HepG2 (cell line): ENCODE data around the gene PHB1. TPM values are rescaled to one million over a fixed set of nuclear protein-coding genes. Genes with fewer than 3 reads are reported as not detected.
A peak's percentile ranks its signal among the peaks of the same experiment; 100 is the strongest.

ENCODE experiments used
- EEA1 ChIP-seq: sonication (generic); formaldehyde crosslinking; IDR thresholded peaks from 2 replicates; pipeline ENCODE4 v1.5.1; 2020; ENCODE audit warnings: mild to moderate bottlenecking, missing genetic modification reagents, borderline replicate concordance
- HMGA1 ChIP-seq: sonication (generic); formaldehyde crosslinking; conservative IDR thresholded peaks from 2 replicates; pipeline ENCODE4 v1.4.0; 2020; ENCODE audit warnings: missing genetic modification reagents
- PBX2 ChIP-seq: IDR thresholded peaks from 2 replicates; pipeline ENCODE4 v1.6.1; 2016; ENCODE audit warnings: control low read depth
- SMARCC2 ChIP-seq: fragments of 450-650 bp; IDR thresholded peaks from 2 replicates; pipeline ENCODE4 v1.6.1; 2017; ENCODE audit warnings: antibody characterized with exemption, mild to moderate bottlenecking
- TEAD3 ChIP-seq: optimal IDR thresholded peaks from 2 replicates; pipeline ENCODE3; 2016; ENCODE audit warnings: borderline replicate concordance
- WIZ ChIP-seq: sonication (generic); formaldehyde crosslinking; IDR thresholded peaks from 2 replicates; pipeline ENCODE4 v1.5.1; 2020; ENCODE audit warnings: mild to moderate bottlenecking, missing genetic modification reagents
- ZHX1 ChIP-seq: sonication (generic); formaldehyde crosslinking; IDR thresholded peaks from 2 replicates; pipeline ENCODE4 v1.8.1; 2022; ENCODE audit warnings: low read depth, mild to moderate bottlenecking, missing genetic modification reagents
- ZMYM3 ChIP-seq: sonication (generic); formaldehyde crosslinking; IDR thresholded peaks from 2 replicates; pipeline ENCODE4 v1.5.1; 2020; ENCODE audit warnings: mild to moderate bottlenecking, missing genetic modification reagents
- ZNF280D ChIP-seq: sonication (generic); formaldehyde crosslinking; IDR thresholded peaks from 2 replicates; pipeline ENCODE4 v1.5.1; 2020; ENCODE audit warnings: mild to moderate bottlenecking, missing genetic modification reagents
- ZNF460 ChIP-seq: sonication (generic); formaldehyde crosslinking; IDR thresholded peaks from 2 replicates; pipeline ENCODE4 v1.5.1; 2020; ENCODE audit warnings: missing genetic modification reagents, mild to moderate bottlenecking, borderline replicate concordance
- ZSCAN20 ChIP-seq: sonication (generic); formaldehyde crosslinking; IDR thresholded peaks from 2 replicates; pipeline ENCODE4 v1.4.0; 2020; ENCODE audit warnings: missing genetic modification reagents, mild to moderate bottlenecking, borderline replicate concordance
- polyA plus RNA-seq, 8 experiments: library from polyadenylated mRNA; depleted of rRNA in 3 of 8; stranded (reverse) in 7 of 8; unstranded in 1 of 8; fragments of >200 nt; fragmentation: Illumina TruSeq in 4 of 8; extraction: Trizol in 4 of 8; gene quantifications; 2 replicates each; pipeline versions ENCODE4 v1.2.1 to v1.2.3, GENCODE V29; 2011 to 2016; ENCODE audit warnings: low read depth in 4 of 8, missing spikeins in 1 of 8, mixed read lengths in 1 of 8; ENCODE audit not compliant: insufficient read depth in 1 of 8
- total RNA-seq, 5 experiments: library from RNA; depleted of rRNA; stranded (reverse); fragments of >200 nt; fragmentation: Illumina TruSeq; extraction: Trizol; gene quantifications; 2 replicates each; pipeline ENCODE4 v1.2.3, GENCODE V29; 2016; ENCODE audit warnings: low read depth in 1 of 5
- TF ChIP-seq, protein P1 (sequence below): fragments of 450-650 bp; IDR thresholded peaks from 2 replicates; pipeline ENCODE4 v1.6.1; 2017; ENCODE audit warnings: mild to moderate bottlenecking

The PHB1 gene
- total and polyA plus RNA-seq, 2 of the 13 experiments (the other 11 are each of a cell fraction or from before 2014, with no cell fraction given): 515 to 688 TPM

DNA sequence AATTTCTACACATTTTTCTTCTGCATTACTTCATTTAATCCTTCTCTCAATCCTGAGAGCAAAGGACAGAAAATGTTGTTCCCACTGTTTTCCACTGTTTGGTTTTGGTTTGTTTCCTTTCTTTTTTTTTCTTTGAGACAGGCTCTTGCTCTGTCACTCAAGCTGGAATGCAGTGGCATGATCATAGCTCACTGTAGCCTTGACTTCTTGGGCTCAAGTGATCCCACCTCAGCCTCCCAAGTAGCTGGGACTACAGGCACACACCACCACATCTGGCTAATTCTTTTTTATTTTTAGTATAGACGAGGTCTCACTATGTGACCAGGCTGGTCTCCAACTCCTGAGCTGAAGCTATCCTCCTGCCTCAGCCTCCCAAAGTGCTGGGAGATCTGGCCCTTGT lies 45.6 kb downstream of the PHB1 start (continued):
- TF ChIP-seq, protein P1, sequence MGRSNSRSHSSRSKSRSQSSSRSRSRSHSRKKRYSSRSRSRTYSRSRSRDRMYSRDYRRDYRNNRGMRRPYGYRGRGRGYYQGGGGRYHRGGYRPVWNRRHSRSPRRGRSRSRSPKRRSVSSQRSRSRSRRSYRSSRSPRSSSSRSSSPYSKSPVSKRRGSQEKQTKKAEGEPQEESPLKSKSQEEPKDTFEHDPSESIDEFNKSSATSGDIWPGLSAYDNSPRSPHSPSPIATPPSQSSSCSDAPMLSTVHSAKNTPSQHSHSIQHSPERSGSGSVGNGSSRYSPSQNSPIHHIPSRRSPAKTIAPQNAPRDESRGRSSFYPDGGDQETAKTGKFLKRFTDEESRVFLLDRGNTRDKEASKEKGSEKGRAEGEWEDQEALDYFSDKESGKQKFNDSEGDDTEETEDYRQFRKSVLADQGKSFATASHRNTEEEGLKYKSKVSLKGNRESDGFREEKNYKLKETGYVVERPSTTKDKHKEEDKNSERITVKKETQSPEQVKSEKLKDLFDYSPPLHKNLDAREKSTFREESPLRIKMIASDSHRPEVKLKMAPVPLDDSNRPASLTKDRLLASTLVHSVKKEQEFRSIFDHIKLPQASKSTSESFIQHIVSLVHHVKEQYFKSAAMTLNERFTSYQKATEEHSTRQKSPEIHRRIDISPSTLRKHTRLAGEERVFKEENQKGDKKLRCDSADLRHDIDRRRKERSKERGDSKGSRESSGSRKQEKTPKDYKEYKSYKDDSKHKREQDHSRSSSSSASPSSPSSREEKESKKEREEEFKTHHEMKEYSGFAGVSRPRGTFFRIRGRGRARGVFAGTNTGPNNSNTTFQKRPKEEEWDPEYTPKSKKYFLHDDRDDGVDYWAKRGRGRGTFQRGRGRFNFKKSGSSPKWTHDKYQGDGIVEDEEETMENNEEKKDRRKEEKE: no peak
- TF ChIP-seq ZSCAN20 (CRISPR knock-in tag) (no peak), ZHX1 (CRISPR knock-in tag) (no peak), ZNF280D (CRISPR knock-in tag) (0 out of 2 replicates have a peak, but pooled peaks have one; percentile 41), EEA1 (no peak), ZMYM3 (CRISPR knock-in tag) (peak; percentile 52; the same call in 1 of the 2 replicates), ZNF460 (CRISPR knock-in tag) (peak; percentile 87), TEAD3 (CRISPR knock-in tag) (peak; percentile 26), WIZ (CRISPR knock-in tag) (no peak), PBX2 (CRISPR knock-in tag) (0 out of 2 replicates have a peak, but pooled peaks have one; percentile 16), SMARCC2 (no peak), HMGA1 (no peak)
